COLO668 (cell line): ENCODE measurements around the gene MTPN.
A peak's percentile ranks its signal among the peaks of the same experiment; 100 is the strongest.

ENCODE experiments used
- DNase-seq: peaks from one replicate; lab custom pipeline; 2025; ENCODE audit not compliant: unreplicated experiment; lab: John Stamatoyannopoulos, UW

Gene MTPN

GRCh38 chr7:135990258-135990657, 13.1 kb upstream of the MTPN start:
- DNase-seq: no peak

GRCh38 chr7:135981958-135982646, 4.9 kb upstream of the MTPN start:
- DNase-seq: no peak

- DNase-seq: no peak
Observed at GRCh38 chr7:135980665-135981180, 3.6 kb upstream of the MTPN start.

- DNase-seq: no peak
Observed at GRCh38 chr7:135980012-135980551, 2.9 kb upstream of the MTPN start.

GRCh38 chr7:135979471-135980011, 2.4 kb upstream of the MTPN start:
- DNase-seq: no peak

GRCh38 chr7:135978624-135979023, 1.5 kb upstream of the MTPN start:
- no peak for DNase-seq

- no peak for DNase-seq
Observed at GRCh38 chr7:135977742-135978066, 545 bp upstream of the MTPN start.

GRCh38 chr7:135976312-135977006, 700 bp downstream of the MTPN start:
- DNase-seq: peak; percentile 38

GRCh38 chr7:135975166-135975565, 2.0 kb downstream of the MTPN start:
- no peak for DNase-seq

- no peak for DNase-seq
Observed at GRCh38 chr7:135974667-135975066, 2.5 kb downstream of the MTPN start.

GRCh38 chr7:135971366-135971725, 5.8 kb downstream of the MTPN start:
- no peak for DNase-seq

- no peak for DNase-seq
Observed at GRCh38 chr7:135970682-135971365, 6.3 kb downstream of the MTPN start.

GRCh38 chr7:135970045-135970444, 7.1 kb downstream of the MTPN start:
- no peak for DNase-seq

- no peak for DNase-seq
Observed at GRCh38 chr7:135966341-135967043, 10.7 kb downstream of the MTPN start.

GRCh38 chr7:135965602-135966001, 11.6 kb downstream of the MTPN start:
- DNase-seq: no peak

GRCh38 chr7:135964791-135965190, 12.4 kb downstream of the MTPN start:
- DNase-seq: no peak

- DNase-seq: no peak
Observed at GRCh38 chr7:135964274-135964673, 12.9 kb downstream of the MTPN start.

GRCh38 chr7:135962802-135963201, 14.4 kb downstream of the MTPN start:
- DNase-seq: no peak

GRCh38 chr7:135960709-135961451, 16.3 kb downstream of the MTPN start:
- DNase-seq: no peak

GRCh38 chr7:135959646-135960363, 17.4 kb downstream of the MTPN start:
- DNase-seq: no peak
